ENCODE data around the gene NAV3.
A peak's percentile ranks its signal among the peaks of the same experiment; 100 is the strongest.
"Not testable (repeated sequence)": the region's sequence is repeated elsewhere in the genome, so short reads cannot be mapped to it uniquely, and the experiment has no call there.

The NAV3 gene

DNA sequence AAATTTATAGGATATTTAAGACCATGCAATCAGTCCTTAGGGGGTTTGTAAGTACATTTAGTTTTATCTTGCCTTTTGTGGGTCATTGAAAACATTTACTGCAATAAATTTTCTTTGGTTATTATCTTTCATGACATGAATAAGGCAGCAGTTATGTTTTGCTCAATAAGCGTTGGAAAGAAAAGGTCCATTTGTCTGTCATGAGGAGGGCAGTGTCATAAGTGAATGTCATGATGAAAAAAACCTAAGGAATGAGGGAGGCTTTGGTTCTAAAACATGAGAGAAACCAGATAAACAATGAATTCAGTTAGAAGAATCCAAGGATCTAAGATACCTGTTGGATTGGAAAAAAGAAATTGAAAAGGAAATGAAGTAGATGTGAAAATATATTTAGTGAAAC lies 209.4 kb downstream of the NAV3 start:
- no peak for DNase-seq (ENCODE audit: low read depth)

DNA sequence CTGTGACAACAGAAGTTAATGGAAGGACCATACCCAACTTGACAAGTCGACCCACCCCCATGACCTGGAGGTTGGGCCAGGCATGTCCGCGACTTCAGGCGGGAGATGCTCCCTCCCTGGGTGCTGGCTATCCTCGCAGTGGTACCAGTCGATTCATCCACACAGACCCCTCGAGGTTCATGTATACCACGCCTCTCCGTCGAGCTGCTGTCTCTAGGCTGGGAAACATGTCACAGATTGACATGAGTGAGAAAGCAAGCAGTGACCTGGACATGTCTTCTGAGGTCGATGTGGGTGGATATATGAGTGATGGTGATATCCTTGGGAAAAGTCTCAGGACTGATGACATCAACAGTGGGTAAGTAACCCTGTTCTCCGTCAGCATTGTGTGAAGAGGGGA lies 220.1 kb downstream of the NAV3 start:
- DNase-seq (ENCODE audit: low read depth): no peak

DNA sequence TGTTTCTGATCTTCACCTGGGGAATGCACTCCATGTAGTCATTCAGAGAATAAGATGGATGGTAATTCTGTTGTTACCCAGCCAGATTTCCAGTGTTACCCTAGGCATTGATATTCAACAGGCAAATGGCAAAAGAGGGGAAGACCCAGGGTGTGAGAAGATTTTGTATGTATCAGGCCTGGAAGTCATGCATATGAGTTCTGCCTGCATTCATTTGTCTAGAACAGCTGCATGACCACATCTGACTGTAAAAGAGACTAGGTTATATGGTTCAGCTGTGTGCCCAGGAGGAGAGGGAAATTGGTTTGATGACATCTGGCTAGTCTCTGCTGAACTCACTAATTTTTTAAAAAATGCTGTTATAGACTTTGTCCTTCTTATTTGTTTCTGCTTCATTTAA lies 224.9 kb downstream of the NAV3 start:
- no peak for DNase-seq (ENCODE audit: low read depth)

DNA sequence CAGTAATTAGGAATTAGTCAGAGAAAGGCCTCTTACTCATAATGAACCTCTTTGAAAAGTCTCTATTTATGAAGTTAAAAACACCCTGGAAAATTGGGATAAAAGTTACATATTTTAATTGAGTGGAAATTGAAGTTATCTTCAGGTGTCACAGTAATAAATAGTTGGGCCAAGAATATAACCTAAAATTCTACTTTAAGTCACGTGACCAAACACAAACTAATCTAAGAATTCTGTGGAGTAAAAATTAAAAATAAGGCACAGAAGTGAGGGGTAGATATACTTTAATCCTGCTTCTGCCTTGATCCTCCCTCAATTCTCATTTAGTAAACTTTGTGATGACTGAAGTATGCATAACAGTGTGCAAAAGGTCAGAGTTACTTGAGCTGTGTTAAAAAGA lies 226.4 kb downstream of the NAV3 start:
- DNase-seq (ENCODE audit: low read depth): no peak

DNA sequence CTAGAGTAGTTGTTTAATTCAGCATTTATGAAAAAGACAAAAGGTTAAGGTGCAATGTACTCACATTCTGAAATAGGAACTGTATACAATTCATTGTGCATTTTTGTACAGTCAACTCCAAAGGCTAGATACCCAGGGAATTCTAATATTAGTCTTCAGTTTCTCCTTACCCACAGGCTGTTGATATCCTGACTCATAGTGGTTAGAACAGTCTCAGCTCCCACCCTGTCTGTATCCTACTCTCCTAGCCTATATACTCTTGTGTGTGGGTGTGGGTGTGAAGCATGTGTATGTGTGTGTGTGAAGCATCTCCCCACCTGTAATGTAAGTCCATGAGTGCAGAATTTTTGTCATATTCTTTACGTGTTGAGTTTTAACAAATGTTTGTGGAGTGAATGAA lies 229.5 kb downstream of the NAV3 start:
- peak; percentile 78 for DNase-seq (ENCODE audit: low read depth)

DNA sequence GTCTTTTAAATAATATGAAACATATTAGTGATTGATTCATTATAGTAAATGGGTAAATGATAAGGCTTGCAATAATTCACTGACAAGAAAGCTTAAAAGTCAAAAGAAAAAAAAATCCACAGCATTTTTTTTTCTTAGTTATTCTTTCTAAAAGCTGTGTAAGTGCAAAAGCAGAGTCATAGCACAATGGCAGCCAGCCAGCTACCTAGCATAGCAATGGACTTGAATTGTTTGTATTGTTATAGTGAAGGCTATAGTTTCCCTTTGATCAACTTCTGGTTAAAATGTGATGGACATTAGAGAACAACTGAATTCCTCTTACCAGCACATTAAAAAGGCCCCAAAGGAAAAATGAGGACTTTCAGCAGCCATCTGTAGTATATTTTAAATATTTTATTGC lies 232.1 kb downstream of the NAV3 start:
- DNase-seq (ENCODE audit: low read depth): peak; percentile 46

DNA sequence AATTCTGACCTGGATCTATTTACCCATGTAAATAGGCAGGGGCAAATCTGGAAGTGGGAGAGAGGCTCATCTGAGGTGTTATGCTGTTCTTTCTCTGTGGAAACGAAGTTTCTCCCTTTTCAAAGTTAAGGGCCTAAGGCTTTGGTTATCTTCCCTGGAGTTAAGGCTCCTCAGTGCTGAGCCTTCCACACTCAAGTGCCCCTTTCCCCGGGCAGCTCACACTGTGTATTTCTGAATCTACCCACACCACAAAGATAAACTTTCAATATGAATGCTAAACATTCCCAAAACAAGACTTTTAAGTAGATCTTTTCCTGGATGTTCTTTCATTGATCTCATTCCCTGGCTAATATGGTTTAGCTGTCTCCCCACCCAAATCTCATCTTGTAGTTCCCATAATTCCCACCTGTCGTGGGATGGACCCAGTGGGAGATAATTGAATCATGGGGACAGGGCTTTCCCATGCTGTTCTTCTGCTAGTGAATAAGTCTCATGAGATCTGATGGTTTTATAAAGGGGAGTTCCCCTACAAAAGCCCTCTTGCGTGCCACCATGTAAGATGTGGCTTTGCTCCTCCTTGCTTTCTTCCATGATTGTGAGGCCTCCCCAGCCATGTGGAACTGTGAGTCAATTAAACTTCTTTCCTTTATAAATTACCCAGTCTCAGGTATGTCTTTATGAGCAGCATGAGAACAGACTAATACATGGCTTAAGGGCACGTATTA lies 251.1 kb downstream of the NAV3 start:
- DNase-seq (ENCODE audit: low read depth): no peak

DNA sequence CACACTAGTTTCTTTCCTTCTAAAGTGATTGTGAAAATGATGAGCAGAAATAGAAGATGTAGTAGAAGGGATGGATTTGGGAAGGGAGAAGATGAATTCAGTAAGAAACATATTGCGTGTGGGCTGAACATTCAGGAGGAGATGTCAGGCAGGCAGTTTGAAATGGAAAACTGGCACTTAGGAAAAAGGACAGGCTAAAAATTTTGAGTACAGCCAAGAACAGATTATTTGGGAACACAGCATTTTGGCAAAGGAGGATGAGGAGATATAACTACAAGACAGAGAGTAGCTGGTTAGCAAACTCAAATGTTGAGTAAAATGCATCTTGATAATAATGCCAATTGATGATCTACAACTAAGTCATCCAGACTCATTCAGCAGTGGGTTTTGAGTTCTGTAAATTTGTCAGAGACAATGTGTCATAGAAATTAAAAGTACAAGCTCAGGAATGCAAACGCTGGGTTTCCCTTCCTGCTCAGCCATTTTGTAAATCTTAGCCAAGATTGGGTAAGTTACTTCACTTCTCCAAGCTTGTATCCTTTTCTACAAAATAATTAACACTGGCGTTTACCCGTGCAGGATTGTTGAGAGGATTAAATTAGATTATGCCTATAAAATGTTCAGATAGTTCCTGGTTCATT lies 255.0 kb downstream of the NAV3 start:
- DNase-seq (ENCODE audit: low read depth): peak; percentile 87

DNA sequence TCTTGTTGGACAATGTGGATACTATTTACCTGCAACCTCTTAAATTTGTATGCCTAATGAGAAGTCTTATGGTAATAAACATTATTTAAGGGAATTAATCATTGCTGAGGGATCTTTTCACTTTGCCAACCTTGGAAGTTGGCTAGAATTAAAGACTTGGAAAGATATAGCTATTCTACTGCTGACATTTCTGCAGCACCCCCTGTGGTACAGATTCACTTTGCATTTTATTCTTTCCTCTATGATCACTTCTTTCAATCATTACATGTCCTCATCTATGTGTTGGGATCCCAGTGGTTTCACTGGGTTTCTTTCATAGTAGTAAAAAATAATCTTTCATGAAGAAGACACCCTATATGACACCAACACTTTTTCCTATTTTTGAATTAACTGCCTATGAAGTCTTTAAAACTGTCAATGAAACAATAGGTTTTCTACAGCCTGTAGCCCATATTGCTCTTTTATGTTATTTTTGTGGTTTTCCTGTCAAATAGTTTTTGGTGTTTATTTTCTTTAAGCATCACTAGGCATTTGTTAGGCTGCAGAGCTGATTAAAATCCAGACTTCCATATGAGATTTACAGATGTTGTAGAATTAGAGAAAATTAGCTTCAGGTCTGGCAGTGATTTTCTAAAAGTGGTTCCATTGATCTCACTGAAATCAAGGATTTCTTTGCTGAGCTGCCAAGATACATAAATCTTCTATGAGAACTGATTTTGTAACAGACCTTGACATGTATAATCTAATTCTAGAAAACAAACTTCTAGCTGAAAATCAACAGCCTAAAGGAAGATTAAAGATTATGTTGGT lies 256.1 kb downstream of the NAV3 start:
- DNase-seq (ENCODE audit: low read depth): no peak

DNA sequence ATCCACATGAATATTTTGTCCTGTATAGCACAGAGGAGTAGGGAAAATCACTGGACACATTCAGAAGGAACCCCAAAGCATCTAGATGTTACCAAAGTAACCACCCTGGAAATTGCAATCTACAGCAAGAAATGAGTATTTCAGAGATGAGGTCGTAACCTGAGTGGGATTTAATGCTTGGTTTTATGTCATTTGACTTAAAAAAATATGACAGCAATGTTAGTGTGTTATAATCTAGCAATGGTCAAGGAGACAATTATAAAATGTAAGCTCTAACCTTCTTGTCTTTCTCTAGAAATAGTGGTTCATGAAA lies 256.6 kb downstream of the NAV3 start:
- DNase-seq (ENCODE audit: low read depth): no peak

DNA sequence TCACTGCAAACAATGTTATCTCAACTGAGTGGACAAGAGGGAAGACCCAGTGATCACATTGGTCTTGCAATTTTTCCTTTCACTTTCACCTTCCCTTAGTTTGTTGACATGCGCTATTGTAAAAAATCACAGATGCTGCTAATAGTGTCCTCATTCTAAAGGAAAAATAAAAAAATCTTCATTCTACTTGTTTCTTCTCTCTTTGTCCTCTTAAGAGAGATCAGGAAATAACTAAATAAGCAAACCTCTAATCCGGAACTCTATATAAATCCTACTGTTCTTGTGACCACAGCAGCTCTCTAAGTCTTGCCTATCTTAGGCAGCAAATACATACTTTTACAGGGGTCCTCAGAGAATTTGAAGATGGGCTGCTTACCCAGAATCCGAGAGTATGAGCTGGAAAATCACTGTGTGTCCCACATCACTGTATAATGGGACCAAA lies 257.7 kb downstream of the NAV3 start:
- DNase-seq (ENCODE audit: low read depth): no peak

DNA sequence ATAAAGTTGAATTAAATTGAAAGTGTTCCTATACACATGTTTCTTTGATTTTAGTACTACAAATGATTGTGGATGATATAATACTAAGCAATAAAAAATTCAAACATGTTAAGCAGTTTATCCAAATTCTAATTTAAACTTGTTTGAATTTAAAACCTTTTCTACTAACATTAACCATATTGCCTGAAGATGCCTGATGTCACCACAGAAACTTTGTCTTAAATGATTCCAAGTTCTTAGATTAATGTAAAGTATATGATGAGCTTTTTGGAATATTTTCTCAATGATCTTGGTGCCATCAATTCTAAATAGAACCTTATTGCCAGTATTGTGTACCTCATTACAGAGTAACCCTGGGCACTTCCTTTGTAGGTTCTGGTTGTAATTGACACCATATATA lies 259.6 kb downstream of the NAV3 start:
- no peak for DNase-seq (ENCODE audit: low read depth)

DNA sequence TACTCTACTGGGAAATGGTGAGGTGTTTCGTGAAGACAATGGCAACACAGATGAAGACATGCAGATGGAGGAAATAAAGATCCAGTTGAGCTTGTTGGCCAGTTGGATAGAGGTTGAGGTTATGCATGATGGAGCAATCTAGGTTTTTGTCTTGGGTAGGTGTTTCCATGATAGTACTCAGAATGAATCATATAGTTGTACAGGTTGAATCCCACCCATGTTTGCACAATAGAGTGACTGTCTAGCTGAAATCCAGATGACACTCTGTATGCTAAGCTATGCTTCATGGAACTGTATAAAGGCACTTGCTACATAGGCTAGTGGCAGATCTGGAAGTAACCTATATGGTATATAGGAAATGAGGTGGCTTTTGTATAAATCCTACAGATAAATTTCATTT lies 264.9 kb downstream of the NAV3 start:
- DNase-seq (ENCODE audit: low read depth): peak; percentile 54

DNA sequence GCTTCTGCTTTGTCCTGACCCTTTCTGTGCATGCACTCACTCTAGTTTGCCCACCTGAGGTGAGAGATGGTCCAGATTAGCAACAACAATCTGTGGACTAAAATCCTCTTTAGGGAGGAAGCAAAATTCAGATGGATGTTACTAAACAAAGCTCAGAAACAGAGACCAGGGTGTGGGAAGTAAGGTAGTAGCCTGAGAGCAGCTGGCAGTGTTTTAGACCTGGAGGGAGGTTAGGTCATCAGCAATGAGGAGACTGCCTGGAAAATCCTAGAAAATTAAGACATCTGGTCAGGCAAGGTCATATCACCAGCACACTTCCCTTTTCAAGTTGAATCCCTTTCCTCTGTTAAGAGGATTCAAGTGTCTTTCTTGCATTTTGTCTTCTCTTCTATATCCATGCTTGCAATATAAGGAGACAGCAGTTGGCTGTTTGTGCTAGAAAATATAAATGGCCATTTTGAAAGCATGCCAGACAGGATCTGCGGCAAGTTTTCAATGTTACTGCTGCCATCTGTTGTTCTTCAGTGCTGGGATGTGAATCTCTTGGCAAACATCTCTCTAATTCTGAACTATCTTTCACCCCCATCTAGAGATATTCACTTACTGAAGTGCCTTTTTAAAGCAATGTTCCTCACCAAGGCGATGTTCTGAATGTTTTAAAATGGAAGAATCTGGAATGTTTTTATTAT lies 266.4 kb downstream of the NAV3 start:
- peak; percentile 12 for DNase-seq (ENCODE audit: low read depth)

DNA sequence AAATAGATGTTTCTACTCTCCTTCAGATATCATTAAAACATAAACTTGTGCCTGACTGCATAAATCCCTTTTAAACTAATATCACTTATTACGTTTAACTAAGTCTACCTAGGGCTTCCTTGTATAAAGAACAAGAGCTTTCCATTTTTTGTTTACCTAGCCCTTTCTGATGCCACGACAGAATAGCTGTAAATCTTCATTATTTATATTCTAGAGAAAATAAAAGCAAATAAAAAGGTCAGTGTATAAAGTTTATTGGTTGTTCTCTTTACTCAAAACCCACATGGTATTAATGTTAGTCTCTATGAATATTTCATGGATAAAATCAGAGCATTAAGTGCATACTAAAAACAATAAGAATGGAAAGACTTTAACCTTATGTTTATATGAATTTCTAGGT lies 269.1 kb downstream of the NAV3 start:
- DNase-seq (ENCODE audit: low read depth): no peak

DNA sequence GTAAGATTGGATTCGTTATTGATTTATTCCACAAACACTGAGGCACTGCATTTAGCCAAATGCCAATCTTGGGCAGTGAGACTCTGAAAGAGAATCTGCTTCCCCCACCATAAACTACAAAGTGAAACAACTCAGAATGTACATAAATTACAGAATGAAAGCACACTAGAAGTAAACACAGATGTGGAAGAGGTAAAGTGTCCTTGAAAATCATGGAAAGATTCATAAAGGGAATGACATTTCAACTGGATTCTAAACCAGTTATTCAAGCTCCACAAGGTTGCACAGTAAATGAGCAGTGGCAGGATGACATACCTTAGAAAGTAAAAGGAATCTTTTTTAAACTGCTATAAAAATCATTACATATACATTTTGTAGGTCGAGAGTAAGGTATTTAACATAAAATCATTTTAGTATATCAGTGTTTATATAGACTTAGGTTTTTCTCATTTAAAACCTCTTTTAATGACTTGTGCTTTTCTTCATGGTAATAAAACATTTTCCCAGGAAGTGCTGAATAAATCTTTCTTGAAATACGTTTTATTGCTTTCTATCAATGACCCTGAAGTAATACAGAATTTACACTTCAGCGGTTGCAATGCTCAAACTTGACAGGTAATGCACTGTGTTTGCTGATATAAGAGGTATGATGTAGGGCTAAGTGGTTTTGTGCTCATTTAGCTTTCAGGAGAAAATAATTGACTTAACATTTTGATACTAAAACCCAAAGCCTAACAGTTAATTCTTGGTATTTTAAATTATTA lies 270.6 kb downstream of the NAV3 start:
- DNase-seq (ENCODE audit: low read depth): no peak

DNA sequence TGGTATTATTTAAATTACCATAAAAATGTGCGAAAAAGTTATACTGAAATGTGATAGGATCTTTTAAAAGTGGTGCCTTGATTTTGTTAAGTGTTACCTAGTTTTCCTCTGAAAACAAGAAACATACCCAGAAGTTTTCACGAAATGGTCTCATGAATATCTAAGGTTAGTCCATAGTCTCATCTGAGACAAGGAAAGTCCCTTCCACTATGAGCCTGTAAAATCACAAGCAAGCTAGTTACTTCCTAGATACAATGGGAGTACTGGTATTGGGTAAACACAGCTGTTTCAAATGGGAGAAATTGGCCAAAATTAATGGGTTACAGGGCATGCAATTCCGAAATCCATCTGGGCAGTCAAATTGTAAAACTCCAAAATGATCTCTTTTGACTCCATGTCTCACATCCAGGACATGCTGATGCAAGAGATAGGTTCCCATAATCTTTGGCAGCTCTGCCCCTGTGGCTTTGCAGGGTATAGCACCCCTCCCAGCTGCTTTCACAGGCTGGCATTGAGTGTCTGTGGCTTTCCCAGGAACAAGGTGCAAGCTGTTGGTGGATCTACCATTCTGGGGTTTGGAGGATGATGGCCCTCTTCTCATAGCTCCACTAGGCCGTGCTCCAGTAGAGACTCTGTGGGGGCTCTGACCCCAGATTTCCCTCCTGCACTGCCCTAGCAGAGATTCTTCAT lies 271.4 kb downstream of the NAV3 start:
- peak; percentile 18 for DNase-seq (ENCODE audit: low read depth)

DNA sequence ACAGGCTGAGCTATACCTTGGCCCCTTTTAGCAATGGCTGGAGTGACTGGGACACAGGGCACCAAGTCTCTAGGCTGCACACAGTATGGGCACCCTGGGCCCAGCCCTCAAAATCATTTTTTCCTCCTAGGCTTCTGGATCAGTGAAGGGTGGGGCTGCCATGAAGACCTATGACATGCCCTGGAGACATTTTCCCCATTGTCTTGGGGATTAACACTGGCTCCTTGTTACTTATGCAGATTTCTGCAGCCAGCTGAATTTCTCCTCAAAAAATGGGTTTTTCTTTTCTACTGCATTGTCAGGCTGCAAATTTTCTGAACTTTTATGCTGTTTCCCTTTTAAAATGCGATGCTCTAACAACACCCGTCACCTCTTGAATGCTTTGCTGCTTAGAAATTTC lies 272.1 kb downstream of the NAV3 start:
- not testable (repeated sequence) for DNase-seq (ENCODE audit: low read depth)

DNA sequence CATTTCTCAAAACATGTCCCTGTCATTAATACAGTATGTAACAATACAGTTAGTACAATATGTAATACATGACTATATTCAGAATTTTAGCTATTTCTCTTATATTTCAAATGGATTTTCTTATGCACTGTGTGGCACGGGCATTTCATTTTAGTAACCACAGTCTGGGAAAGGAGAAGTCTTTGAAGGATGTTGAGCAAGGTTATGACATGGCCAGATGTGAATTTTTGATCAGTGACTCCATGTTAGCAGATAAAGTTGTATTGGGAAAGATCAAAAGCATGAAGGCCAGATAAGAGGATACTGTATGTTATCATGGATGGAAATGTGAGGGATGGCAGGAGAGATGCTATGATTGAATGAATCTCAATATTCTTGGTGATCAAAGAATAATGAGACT lies 285.2 kb downstream of the NAV3 start:
- DNase-seq (ENCODE audit: low read depth): no peak

DNA sequence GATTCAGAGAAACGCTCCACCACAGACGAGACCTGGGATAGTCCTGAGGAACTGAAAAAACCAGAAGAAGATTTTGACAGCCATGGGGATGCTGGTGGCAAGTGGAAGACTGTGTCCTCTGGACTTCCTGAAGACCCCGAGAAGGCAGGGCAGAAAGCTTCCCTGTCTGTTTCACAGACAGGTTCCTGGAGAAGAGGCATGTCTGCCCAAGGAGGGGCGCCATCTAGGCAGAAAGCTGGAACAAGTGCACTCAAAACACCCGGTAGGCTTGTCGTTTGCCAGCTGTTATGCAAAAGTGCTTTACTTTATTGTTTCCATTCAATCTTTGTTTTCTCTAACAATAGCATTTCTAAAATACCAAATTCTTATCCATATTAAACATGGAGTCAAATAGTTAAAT lies 287.3 kb downstream of the NAV3 start:
- no peak for DNase-seq (ENCODE audit: low read depth)

DNA sequence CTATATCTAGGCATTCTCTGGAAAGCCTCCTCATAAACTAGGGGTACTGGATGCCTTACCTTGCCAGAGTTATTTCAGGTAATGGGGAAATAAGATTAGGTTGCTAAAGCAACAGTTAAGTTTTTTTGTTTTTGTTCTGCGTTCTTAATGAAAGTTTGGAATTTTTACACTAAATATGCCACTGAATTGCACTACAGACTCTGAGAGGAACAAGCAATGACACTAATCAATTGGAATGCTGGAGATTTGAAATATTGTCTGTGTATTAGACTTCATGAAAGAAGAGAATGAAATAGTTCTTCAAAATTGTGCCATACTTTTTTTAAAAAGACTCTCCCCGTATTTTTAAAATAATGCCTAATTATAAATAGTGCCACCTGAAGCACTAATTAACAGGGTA lies 287.8 kb downstream of the NAV3 start:
- DNase-seq (ENCODE audit: low read depth): no peak

All from ELR (cell line).